ENCODE data around the gene CRELD2. TPM values are rescaled to one million over a fixed set of nuclear protein-coding genes. Genes with fewer than 3 reads are reported as not detected.

CRELD2 gene
- polyA plus RNA-seq, 2 of the 4 experiments (the other 2 are of a cell fraction), result 15.1 to 18.7 TPM

GRCh38 chr22:49922484-49922883 is 4.0 kb downstream of the CRELD2 start:
- 91% methylated on average over 10 of the region's 22 CpGs for WGBS (ENCODE audit: missing lambda C conversion rate)
- no peak for ATAC-seq
- ChIA-PET CTCF (interaction anchor here (1.4 kb wide), 1 partner anchor 8 kb away, joined by 6 read pairs; no protein-coding TSS in a partner anchor), POLR2A (no interaction called here)
- FAIRE-seq, result no peak
- Histone ChIP-seq H3K27ac (no peak overlapping the region), H3K4me1 (peaks cover 5% of the 10 kb centered on the region; the same call in 1 of the 3 replicates), H3K4me3 (no peak overlapping the region), H3K4me2 (no peak overlapping the region), H3K9me3 (no peaks in the 10 kb centered on the region)
- no peak for DNase-seq (ENCODE audit: low read depth in 1 of 2, low spot score in 1 of 2)
- TF ChIP-seq RNF2 (IDR thresholded peaks at IDR 0.05; ENCODE audit: borderline replicate concordance, low read depth) (no peak), FOXS1 (CRISPR knock-in tag; IDR thresholded peaks at IDR 0.05) (no peak), ATOH8 (CRISPR knock-in tag; IDR thresholded peaks at IDR 0.05; ENCODE audit: low read depth) (no peak), HEYL (CRISPR knock-in tag; IDR thresholded peaks at IDR 0.05) (no peak), JUN (IDR thresholded peaks at IDR 0.05) (no peak), ZNF302 (CRISPR knock-in tag; IDR thresholded peaks at IDR 0.05) (no peak), HOXB13 (CRISPR knock-in tag; IDR thresholded peaks at IDR 0.05; ENCODE audit: low read depth) (no peak), PHF8 (IDR thresholded peaks at IDR 0.05; ENCODE audit: borderline replicate concordance, low read depth) (no peak), HOXB5 (CRISPR knock-in tag; IDR thresholded peaks at IDR 0.05) (no peak), EP300 (IDR thresholded peaks at IDR 0.05) (no peak), CTCF (IDR thresholded peaks at IDR 0.05) (no peak), NR3C1 (IDR thresholded peaks at IDR 0.05) (no peak), CEBPB (IDR thresholded peaks at IDR 0.05) (no peak), ZSCAN20 (CRISPR knock-in tag; IDR thresholded peaks at IDR 0.05) (no peak), CBX2 (IDR thresholded peaks at IDR 0.05; ENCODE audit: borderline replicate concordance, low read depth) (no peak), USF2 (IDR thresholded peaks at IDR 0.05) (no peak)
- TF ChIP-seq, protein P1, sequence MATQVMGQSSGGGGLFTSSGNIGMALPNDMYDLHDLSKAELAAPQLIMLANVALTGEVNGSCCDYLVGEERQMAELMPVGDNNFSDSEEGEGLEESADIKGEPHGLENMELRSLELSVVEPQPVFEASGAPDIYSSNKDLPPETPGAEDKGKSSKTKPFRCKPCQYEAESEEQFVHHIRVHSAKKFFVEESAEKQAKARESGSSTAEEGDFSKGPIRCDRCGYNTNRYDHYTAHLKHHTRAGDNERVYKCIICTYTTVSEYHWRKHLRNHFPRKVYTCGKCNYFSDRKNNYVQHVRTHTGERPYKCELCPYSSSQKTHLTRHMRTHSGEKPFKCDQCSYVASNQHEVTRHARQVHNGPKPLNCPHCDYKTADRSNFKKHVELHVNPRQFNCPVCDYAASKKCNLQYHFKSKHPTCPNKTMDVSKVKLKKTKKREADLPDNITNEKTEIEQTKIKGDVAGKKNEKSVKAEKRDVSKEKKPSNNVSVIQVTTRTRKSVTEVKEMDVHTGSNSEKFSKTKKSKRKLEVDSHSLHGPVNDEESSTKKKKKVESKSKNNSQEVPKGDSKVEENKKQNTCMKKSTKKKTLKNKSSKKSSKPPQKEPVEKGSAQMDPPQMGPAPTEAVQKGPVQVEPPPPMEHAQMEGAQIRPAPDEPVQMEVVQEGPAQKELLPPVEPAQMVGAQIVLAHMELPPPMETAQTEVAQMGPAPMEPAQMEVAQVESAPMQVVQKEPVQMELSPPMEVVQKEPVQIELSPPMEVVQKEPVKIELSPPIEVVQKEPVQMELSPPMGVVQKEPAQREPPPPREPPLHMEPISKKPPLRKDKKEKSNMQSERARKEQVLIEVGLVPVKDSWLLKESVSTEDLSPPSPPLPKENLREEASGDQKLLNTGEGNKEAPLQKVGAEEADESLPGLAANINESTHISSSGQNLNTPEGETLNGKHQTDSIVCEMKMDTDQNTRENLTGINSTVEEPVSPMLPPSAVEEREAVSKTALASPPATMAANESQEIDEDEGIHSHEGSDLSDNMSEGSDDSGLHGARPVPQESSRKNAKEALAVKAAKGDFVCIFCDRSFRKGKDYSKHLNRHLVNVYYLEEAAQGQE (IDR thresholded peaks at IDR 0.05), result no peak

GRCh38 chr22:49922926-49923325 is 4.5 kb downstream of the CRELD2 start:
- Histone ChIP-seq H3K4me1 (peaks cover 5% of the 10 kb centered on the region; the same call in 1 of the 3 replicates), H3K27ac (no peak overlapping the region), H3K4me3 (no peak overlapping the region), H3K9me3 (no peaks in the 10 kb centered on the region), H3K4me2 (no peak overlapping the region)
- ATAC-seq (no peak), FAIRE-seq (no peak), DNase-seq (ENCODE audit: low read depth in 1 of 2, low spot score in 1 of 2) (no peak)
- ChIA-PET CTCF (interaction anchor here (3.5 kb wide), 1 partner anchor 107 kb away, joined by 15 read pairs; no protein-coding TSS in a partner anchor), POLR2A (no interaction called here)
- 89% methylated on average over 15 of the region's 25 CpGs for WGBS (ENCODE audit: missing lambda C conversion rate)
- no peak for TF ChIP-seq EP300 (IDR thresholded peaks at IDR 0.05)

Data from A549 (cell line).